Measurements from ENCODE around the gene BRSK2.

DNA sequence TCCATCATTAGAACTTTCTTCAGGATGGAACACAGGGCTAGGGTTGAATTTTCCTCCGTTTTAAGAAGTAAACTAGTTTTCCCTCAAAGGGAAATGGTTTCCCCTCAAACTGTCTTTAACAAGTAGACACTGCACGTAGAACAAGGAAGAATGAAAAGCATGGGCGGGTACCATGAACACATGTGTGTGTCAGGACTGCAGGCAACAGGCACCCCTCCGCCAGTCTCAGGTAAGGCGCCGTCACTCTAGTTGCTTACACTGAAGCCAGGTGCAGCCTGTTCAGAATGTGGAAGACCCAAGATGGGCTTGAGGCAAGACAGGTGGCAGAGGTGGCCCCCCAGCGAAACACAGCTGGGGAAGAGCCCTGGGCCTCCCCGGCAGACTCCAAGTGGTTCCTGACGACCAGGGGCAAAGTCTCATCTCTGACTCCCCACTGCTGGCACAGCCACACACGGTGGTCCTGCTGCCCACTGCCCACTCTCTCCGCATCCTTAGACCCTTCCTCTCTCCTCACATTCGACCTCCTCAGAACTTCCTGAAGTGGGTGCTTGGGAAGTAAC lies 122.3 kb downstream of the BRSK2 start:
- TF ChIP-seq POLR2A (conservative IDR thresholded peaks at IDR 0.05) (no peak), CTCF (IDR thresholded peaks at IDR 0.05 in 2 of 3, conservative IDR thresholded peaks at IDR 0.05 in 1 of 3; ENCODE audit: insufficient read depth in 2 of 3, low read depth in 1 of 3, low read length in 3 of 3) (no peak), POLR2AphosphoS5 (IDR thresholded peaks at IDR 0.05; ENCODE audit: control insufficient read depth, insufficient read depth, low read depth, low read length) (no peak), ZNF780A (CRISPR knock-in tag; IDR thresholded peaks at IDR 0.05) (no peak), EP300 (IDR thresholded peaks at IDR 0.05; ENCODE audit: low read length) (no peak), CEBPB (tag; IDR thresholded peaks at IDR 0.05) (no peak)
- TF ChIP-seq, protein P1, sequence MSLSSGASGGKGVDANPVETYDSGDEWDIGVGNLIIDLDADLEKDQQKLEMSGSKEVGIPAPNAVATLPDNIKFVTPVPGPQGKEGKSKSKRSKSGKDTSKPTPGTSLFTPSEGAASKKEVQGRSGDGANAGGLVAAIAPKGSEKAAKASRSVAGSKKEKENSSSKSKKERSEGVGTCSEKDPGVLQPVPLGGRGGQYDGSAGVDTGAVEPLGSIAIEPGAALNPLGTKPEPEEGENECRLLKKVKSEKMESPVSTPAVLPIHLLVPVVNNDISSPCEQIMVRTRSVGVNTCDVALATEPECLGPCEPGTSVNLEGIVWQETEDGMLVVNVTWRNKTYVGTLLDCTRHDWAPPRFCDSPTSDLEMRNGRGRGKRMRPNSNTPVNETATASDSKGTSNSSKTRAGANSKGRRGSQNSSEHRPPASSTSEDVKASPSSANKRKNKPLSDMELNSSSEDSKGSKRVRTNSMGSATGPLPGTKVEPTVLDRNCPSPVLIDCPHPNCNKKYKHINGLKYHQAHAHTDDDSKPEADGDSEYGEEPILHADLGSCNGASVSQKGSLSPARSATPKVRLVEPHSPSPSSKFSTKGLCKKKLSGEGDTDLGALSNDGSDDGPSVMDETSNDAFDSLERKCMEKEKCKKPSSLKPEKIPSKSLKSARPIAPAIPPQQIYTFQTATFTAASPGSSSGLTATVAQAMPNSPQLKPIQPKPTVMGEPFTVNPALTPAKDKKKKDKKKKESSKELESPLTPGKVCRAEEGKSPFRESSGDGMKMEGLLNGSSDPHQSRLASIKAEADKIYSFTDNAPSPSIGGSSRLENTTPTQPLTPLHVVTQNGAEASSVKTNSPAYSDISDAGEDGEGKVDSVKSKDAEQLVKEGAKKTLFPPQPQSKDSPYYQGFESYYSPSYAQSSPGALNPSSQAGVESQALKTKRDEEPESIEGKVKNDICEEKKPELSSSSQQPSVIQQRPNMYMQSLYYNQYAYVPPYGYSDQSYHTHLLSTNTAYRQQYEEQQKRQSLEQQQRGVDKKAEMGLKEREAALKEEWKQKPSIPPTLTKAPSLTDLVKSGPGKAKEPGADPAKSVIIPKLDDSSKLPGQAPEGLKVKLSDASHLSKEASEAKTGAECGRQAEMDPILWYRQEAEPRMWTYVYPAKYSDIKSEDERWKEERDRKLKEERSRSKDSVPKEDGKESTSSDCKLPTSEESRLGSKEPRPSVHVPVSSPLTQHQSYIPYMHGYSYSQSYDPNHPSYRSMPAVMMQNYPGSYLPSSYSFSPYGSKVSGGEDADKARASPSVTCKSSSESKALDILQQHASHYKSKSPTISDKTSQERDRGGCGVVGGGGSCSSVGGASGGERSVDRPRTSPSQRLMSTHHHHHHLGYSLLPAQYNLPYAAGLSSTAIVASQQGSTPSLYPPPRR (CRISPR knock-in tag; IDR thresholded peaks at IDR 0.05; ENCODE audit: borderline replicate concordance): no peak
- TF ChIP-seq, protein P2, sequence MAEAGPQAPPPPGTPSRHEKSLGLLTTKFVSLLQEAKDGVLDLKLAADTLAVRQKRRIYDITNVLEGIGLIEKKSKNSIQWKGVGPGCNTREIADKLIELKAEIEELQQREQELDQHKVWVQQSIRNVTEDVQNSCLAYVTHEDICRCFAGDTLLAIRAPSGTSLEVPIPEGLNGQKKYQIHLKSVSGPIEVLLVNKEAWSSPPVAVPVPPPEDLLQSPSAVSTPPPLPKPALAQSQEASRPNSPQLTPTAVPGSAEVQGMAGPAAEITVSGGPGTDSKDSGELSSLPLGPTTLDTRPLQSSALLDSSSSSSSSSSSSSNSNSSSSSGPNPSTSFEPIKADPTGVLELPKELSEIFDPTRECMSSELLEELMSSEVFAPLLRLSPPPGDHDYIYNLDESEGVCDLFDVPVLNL (CRISPR knock-in tag; IDR thresholded peaks at IDR 0.05; ENCODE audit: low read depth): no peak

Data from K562 (cell line).